Spleen (tissue), 7 donors: ENCODE results near the gene KIF12.

Experiments used
- POLR2A ChIP-seq, 3 donors: fragments of 450-650 bp; IDR thresholded peaks; one replicate each; pipeline ENCODE4 v1.5.1; 2017; ENCODE audit warnings: antibody characterized with exemption in 3 of 3, mild to moderate bottlenecking in 1 of 3
- POLR2AphosphoS5 ChIP-seq, 3 donors: sonication (generic); formaldehyde crosslinking; IDR thresholded peaks; one replicate each; pipeline ENCODE4 v1.5.1; 2017; ENCODE audit warnings: antibody characterized with exemption in 3 of 3
- TF ChIP-seq, protein P1 (sequence below), 11 experiments: fragments of 200-600 bp in 7 of 11; fragments of 450-650 bp in 4 of 11; sonication (generic) in 4 of 11; IDR thresholded peaks in 8 of 11; conservative IDR thresholded peaks in 3 of 11; 1 replicate in 7 of 11; 2 replicates in 4 of 11; pipeline versions ENCODE4 v1.4.0 to v1.8.0; 2016 to 2021; ENCODE audit warnings: antibody characterized with exemption in 11 of 11, inconsistent platforms in 4 of 11, mild to moderate bottlenecking in 1 of 11
- donor health status: DM: no; HTN: no; CAD: no; lungs with moderate emphysema.
- donor health status: DM: no; HTN: no; CAD: no.
- donor health status: DM: no; HTN: no; CAD: no.

DNA sequence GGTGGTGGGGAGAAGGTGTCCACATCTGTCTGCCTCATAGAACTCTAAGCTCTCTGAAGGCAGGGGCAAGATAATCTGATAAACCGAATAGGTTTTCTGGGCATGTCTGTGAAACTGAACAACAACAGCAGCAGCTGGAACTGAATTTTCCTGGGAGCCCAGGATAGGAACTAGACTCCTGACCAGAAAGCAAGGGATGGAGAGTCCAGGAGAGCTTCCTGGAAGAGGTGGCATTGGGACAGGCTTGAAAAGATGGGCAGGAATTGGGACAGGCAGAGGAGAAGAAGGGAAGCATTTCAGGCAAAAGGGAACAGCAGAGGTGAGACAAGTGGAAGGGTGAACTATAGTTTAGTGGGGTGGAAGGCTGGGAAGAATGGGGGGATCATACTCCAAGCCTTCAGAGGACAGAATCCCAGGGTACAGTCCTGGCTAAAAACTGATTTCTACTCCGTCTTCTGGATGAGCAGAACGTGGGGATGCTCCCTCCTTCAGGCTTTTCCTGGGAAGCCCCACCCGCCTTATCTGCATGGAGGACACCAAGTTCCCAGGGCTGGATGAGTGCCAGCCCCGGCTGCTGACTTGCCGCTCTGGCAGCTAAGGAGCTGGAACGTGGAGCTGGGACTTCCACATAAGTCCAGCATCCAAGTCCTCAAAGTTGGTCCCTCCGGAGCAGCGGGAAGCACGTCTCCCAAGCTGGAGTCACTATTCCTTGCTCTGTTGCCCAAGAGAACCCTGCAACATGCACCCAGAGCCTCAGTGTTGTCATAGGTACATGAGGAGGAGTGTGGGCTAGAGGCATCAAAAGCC is 13.9 kb upstream of the KIF12 start:
- TF ChIP-seq POLR2AphosphoS5 (IDR thresholded peaks at IDR 0.05) (peak; percentile 23 to 44 (median 41)), POLR2A (IDR thresholded peaks at IDR 0.05) (no peak)
- TF ChIP-seq, protein P1, sequence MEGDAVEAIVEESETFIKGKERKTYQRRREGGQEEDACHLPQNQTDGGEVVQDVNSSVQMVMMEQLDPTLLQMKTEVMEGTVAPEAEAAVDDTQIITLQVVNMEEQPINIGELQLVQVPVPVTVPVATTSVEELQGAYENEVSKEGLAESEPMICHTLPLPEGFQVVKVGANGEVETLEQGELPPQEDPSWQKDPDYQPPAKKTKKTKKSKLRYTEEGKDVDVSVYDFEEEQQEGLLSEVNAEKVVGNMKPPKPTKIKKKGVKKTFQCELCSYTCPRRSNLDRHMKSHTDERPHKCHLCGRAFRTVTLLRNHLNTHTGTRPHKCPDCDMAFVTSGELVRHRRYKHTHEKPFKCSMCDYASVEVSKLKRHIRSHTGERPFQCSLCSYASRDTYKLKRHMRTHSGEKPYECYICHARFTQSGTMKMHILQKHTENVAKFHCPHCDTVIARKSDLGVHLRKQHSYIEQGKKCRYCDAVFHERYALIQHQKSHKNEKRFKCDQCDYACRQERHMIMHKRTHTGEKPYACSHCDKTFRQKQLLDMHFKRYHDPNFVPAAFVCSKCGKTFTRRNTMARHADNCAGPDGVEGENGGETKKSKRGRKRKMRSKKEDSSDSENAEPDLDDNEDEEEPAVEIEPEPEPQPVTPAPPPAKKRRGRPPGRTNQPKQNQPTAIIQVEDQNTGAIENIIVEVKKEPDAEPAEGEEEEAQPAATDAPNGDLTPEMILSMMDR (IDR thresholded peaks at IDR 0.05 in 8 of 11, conservative IDR thresholded peaks at IDR 0.05 in 3 of 11): no peak
